H1 (cell line): Measurements from ENCODE around the gene NPIPB8. TPM values are rescaled to one million over a fixed set of nuclear protein-coding genes. Genes with fewer than 3 reads are reported as not detected.
"Not testable (repeated sequence)": the region's sequence is repeated elsewhere in the genome, so short reads cannot be mapped to it uniquely, and the experiment has no call there.

Source experiments
- CTCF ChIA-PET: fragments of 300-600 bp; sonication (Branson Sonifier 250); formaldehyde crosslinking; loops from one replicate; lab custom pipeline; 2021; ENCODE audit not compliant: partially characterized antibody; lab: Charles Lee
- POLR2A ChIA-PET: fragments of 300-600 bp; sonication (Branson Sonifier 250); formaldehyde crosslinking; loops from one replicate; lab custom pipeline; 2021; ENCODE audit warnings: inconsistent platforms; ENCODE audit not compliant: partially characterized antibody; lab: Charles Lee
- DNase-seq, 2 experiments: peaks; one replicate each; pipeline versions ENCODE4 v3.0.0 to v3.0.0-alpha.2; 2010 to 2022; ENCODE audit warnings: low spot score in 2 of 2, low read depth in 1 of 2, mixed read lengths in 1 of 2
- FAIRE-seq: peaks from 2 replicates; lab custom pipeline; 2011; peaks lifted over from hg19 to GRCh38; lab: Jason Lieb, UNC
- H2AFZ ChIP-seq: 2 replicates; pipeline ENCODE4 v1.8.1; 2012; ENCODE audit warnings: low read length, inconsistent platforms
- H2AK5ac ChIP-seq: 2 replicates; pipeline ENCODE4 v1.6.1; 2013; ENCODE audit warnings: low read depth, low read length
- H2BK120ac ChIP-seq: replicated peaks from 2 replicates; pipeline ENCODE3; 2013; ENCODE audit warnings: low read depth, low read length, inconsistent platforms
- H2BK12ac ChIP-seq: 2 replicates; pipeline ENCODE4 v1.6.1; 2013; ENCODE audit warnings: low read depth, low read length
- H2BK15ac ChIP-seq: 2 replicates; pipeline ENCODE4 v1.6.1; 2013; ENCODE audit warnings: low read length
- H2BK20ac ChIP-seq: 2 replicates; pipeline ENCODE4 v1.6.1; 2013; ENCODE audit warnings: low read length
- H2BK5ac ChIP-seq: 2 replicates; pipeline ENCODE4 v1.6.1; 2013; ENCODE audit warnings: low read depth, low read length
- H3K14ac ChIP-seq: 2 replicates; pipeline ENCODE4 v1.6.1; 2013; ENCODE audit warnings: inconsistent platforms; ENCODE audit not compliant: insufficient read length
- H3K18ac ChIP-seq: 2 replicates; pipeline ENCODE4 v1.6.1; 2013; ENCODE audit warnings: low read length; ENCODE audit errors: extremely low read depth
- H3K23ac ChIP-seq: 2 replicates; pipeline ENCODE4 v1.6.1; 2013; ENCODE audit warnings: inconsistent platforms; ENCODE audit not compliant: insufficient read length
- H3K23me2 ChIP-seq: 2 replicates; pipeline ENCODE4 v1.6.1; 2013; ENCODE audit warnings: low read depth, low read length
- H3K27ac ChIP-seq: 2 replicates; pipeline ENCODE4 v1.6.1; 2011; ENCODE audit warnings: low read depth, low read length, inconsistent platforms
- H3K27me3 ChIP-seq, 4 experiments: replicated peaks in 1 of 4; 1 replicate in 1 of 4; 2 replicates in 3 of 4; pipeline versions ENCODE4 v1.6.1 to v1.8.1; 2011 to 2013; ENCODE audit warnings: low read length in 3 of 4, mild to moderate bottlenecking in 3 of 4, inconsistent platforms in 2 of 4, mixed read lengths in 2 of 4, moderate library complexity in 1 of 4; ENCODE audit not compliant: control insufficient read depth in 3 of 4, insufficient read depth in 3 of 4; ENCODE audit errors: extremely low read depth in 1 of 4
- H3K36me3 ChIP-seq, 4 experiments: 2 replicates each; pipeline versions ENCODE4 v1.6.1 to v1.8.1; 2011 to 2013; ENCODE audit warnings: mild to moderate bottlenecking in 4 of 4, low read length in 3 of 4, moderate library complexity in 2 of 4, control low read depth in 1 of 4, inconsistent platforms in 1 of 4; ENCODE audit not compliant: insufficient read depth in 4 of 4, control insufficient read depth in 2 of 4
- H3K4ac ChIP-seq: replicated peaks from 2 replicates; pipeline ENCODE3; 2013; ENCODE audit warnings: low read length, low read depth, mixed read lengths, inconsistent platforms; ENCODE audit not compliant: insufficient read length
- H3K4me1 ChIP-seq, 4 experiments: replicated peaks in 1 of 4; 1 replicate in 1 of 4; 2 replicates in 3 of 4; pipeline versions ENCODE4 v1.6.1 to v1.8.1; 2011 to 2013; ENCODE audit warnings: low read length in 3 of 4, inconsistent platforms in 2 of 4, mixed read lengths in 1 of 4; ENCODE audit not compliant: insufficient read depth in 4 of 4, control insufficient read depth in 3 of 4
- H3K4me2 ChIP-seq, 2 experiments: 2 replicates each; pipeline versions ENCODE4 v1.6.1 to v1.8.1; 2011 to 2013; ENCODE audit warnings: low read depth in 2 of 2, low read length in 2 of 2, control low read depth in 1 of 2, inconsistent platforms in 1 of 2, mild to moderate bottlenecking in 1 of 2; ENCODE audit not compliant: insufficient read depth in 1 of 2
- H3K4me3 ChIP-seq, 4 experiments: fragments of 200-600, 300-600 bp in 1 of 4; sonication (generic), shearing (Covaris generic), sonication (Bioruptor Twin) in 1 of 4; 2 replicates each; pipeline versions ENCODE4 v1.5.1 to v1.8.1; 2011 to 2016; ENCODE audit warnings: low read length in 4 of 4, low read depth in 3 of 4, control low read depth in 2 of 4, inconsistent platforms in 2 of 4, mild to moderate bottlenecking in 2 of 4, mixed read lengths in 1 of 4, moderate library complexity in 1 of 4; ENCODE audit not compliant: insufficient read depth in 2 of 4; ENCODE audit errors: extremely low read depth in 1 of 4
- H3K56ac ChIP-seq: replicated peaks from 2 replicates; pipeline ENCODE3; 2013; ENCODE audit warnings: low read depth, mild to moderate bottlenecking, mixed read lengths, low read length, inconsistent platforms; ENCODE audit not compliant: insufficient read length
- H3K79me1 ChIP-seq: 2 replicates; pipeline ENCODE4 v1.6.1; 2013; ENCODE audit warnings: low read depth, low read length, control low read depth
- H3K79me2 ChIP-seq, 2 experiments: 2 replicates each; pipeline versions ENCODE4 v1.6.1 to v1.8.1; 2012 to 2013; ENCODE audit warnings: low read length in 2 of 2, mild to moderate bottlenecking in 2 of 2, inconsistent platforms in 1 of 2; ENCODE audit not compliant: insufficient read depth in 2 of 2, control insufficient read depth in 1 of 2
- H3K9ac ChIP-seq, 4 experiments: replicated peaks in 1 of 4; 1 replicate in 1 of 4; 2 replicates in 3 of 4; pipeline versions ENCODE4 v1.6.1 to v1.8.1; 2011 to 2013; ENCODE audit warnings: low read depth in 3 of 4, low read length in 3 of 4, control low read depth in 2 of 4, mild to moderate bottlenecking in 2 of 4, moderate library complexity in 2 of 4, inconsistent platforms in 1 of 4; ENCODE audit errors: extremely low read depth in 1 of 4
- H3K9me3 ChIP-seq, 2 experiments: 2 replicates each; pipeline versions ENCODE4 v1.6.1 to v1.8.1; 2012 to 2013; ENCODE audit warnings: mild to moderate bottlenecking in 2 of 2, moderate library complexity in 2 of 2, control low read depth in 1 of 2, inconsistent platforms in 1 of 2, low read depth in 1 of 2, low read length in 1 of 2, mixed read lengths in 1 of 2; ENCODE audit not compliant: insufficient read depth in 2 of 2
- H4K20me1 ChIP-seq, 2 experiments: replicated peaks in 1 of 2; 2 replicates each; pipeline versions ENCODE3 to v1.8.1; 2011 to 2013; ENCODE audit warnings: inconsistent platforms in 2 of 2, low read length in 2 of 2, mild to moderate bottlenecking in 1 of 2; ENCODE audit not compliant: insufficient read depth in 2 of 2, control insufficient read depth in 1 of 2
- H4K5ac ChIP-seq: 2 replicates; pipeline ENCODE4 v1.6.1; 2013; ENCODE audit warnings: low read length, low read depth, mixed read lengths, inconsistent platforms; ENCODE audit not compliant: insufficient read length
- H4K8ac ChIP-seq: 2 replicates; pipeline ENCODE4 v1.8.0; 2013; ENCODE audit warnings: mild to moderate bottlenecking, moderate library complexity, low read length, inconsistent platforms; ENCODE audit not compliant: insufficient read depth; ENCODE audit errors: extremely low read depth
- H4K91ac ChIP-seq: replicated peaks from 2 replicates; pipeline ENCODE3; 2013; ENCODE audit warnings: low read length, mixed read lengths, inconsistent platforms; ENCODE audit not compliant: insufficient read length
- WGBS, 2 experiments: shearing (Covaris generic) in 1 of 2; methylation state at CpG; one replicate each; pipeline versions ENCODE4 v1.1.6 to v1.1.7; 2013 to 2015; ENCODE audit warnings: low lambda C conversion rate in 2 of 2, mixed read lengths in 2 of 2, inconsistent platforms in 1 of 2, low coverage in 1 of 2, missing lambda C conversion rate in 1 of 2; ENCODE audit not compliant: insufficient replicate concordance in 2 of 2, insufficient coverage in 1 of 2, insufficient read length in 1 of 2; ENCODE audit errors: extremely low coverage in 1 of 2, missing lambda C conversion rate in 1 of 2; 5-methylcytosine and 5-hydroxymethylcytosine counted together
- polyA plus RNA-seq, 7 experiments: library from polyadenylated mRNA; depleted of rRNA in 3 of 7; stranded (reverse) in 5 of 7; unstranded in 2 of 7; fragments of >200 nt in 5 of 7; fragments of 200-250 nt in 2 of 7; gene quantifications; 1 replicate in 5 of 7; 2 replicates in 1 of 7; 4 replicates in 1 of 7; pipeline versions ENCODE4 v1.2.1 to v1.2.3, GENCODE V29; 2011 to 2013; ENCODE audit warnings: missing spikeins in 2 of 7, mixed read lengths in 2 of 7
- total RNA-seq: library from RNA; stranded (reverse); fragmentation: NEBNext Ultra II Directional; extraction: Animal tissue kit (Norgen Biotek cat#: 25700); gene quantifications from 2 replicates; pipeline ENCODE4 v1.2.1, GENCODE V29; 2021

NPIPB8 gene
- total and polyA plus RNA-seq, 2 of the 8 experiments (the other 6 are each of a cell fraction or from before 2014, with no cell fraction given): 0.05 TPM; not detected in 1

GRCh38 chr16:28630905-28631304, 7.0 kb upstream of the NPIPB8 start:
- H3K79me2 ChIP-seq, H3K9me3 ChIP-seq, H3K79me1 ChIP-seq, DNase-seq, H3K9ac ChIP-seq, H3K23me2 ChIP-seq, H3K36me3 ChIP-seq, H2BK5ac ChIP-seq, H4K20me1 ChIP-seq, H4K5ac ChIP-seq, H3K4me1 ChIP-seq, H4K91ac ChIP-seq, H2BK20ac ChIP-seq, H3K27me3 ChIP-seq, H2BK12ac ChIP-seq, H3K4ac ChIP-seq, FAIRE-seq, H3K4me3 ChIP-seq, H3K18ac ChIP-seq, H2BK120ac ChIP-seq, H2BK15ac ChIP-seq, POLR2A ChIA-PET, H3K14ac ChIP-seq, H3K4me2 ChIP-seq, H2AFZ ChIP-seq, H3K27ac ChIP-seq, H4K8ac ChIP-seq, CTCF ChIA-PET, H3K56ac ChIP-seq, H3K23ac ChIP-seq, H2AK5ac ChIP-seq: not testable (repeated sequence)
- 85% methylated on average over 4 of the region's 5 CpGs; no CpG with 5 or more reads in 1 of the 2 experiments for WGBS, 2 experiments

GRCh38 chr16:28636093-28636823, 1.6 kb upstream of the NPIPB8 start:
- H3K4me3 ChIP-seq, H3K79me2 ChIP-seq, H2AFZ ChIP-seq, POLR2A ChIA-PET, H3K18ac ChIP-seq, H4K8ac ChIP-seq, H3K9me3 ChIP-seq, H3K9ac ChIP-seq, H3K56ac ChIP-seq, H3K4ac ChIP-seq, H2BK5ac ChIP-seq, H2BK120ac ChIP-seq, H3K27ac ChIP-seq, H3K27me3 ChIP-seq, H3K79me1 ChIP-seq, H3K4me1 ChIP-seq, H2BK15ac ChIP-seq, FAIRE-seq, DNase-seq, H2AK5ac ChIP-seq, H3K4me2 ChIP-seq, H3K23ac ChIP-seq, H3K14ac ChIP-seq, H3K36me3 ChIP-seq, CTCF ChIA-PET, H4K91ac ChIP-seq, H4K5ac ChIP-seq, H2BK20ac ChIP-seq, H3K23me2 ChIP-seq, H4K20me1 ChIP-seq, H2BK12ac ChIP-seq: not testable (repeated sequence)
- 72% methylated on average over 5 of the region's 5 CpGs; no CpG with 5 or more reads in 1 of the 2 experiments for WGBS, 2 experiments
